Measurements from ENCODE around the gene FAM110D. TPM values are rescaled to one million over a fixed set of nuclear protein-coding genes. Genes with fewer than 3 reads are reported as not detected.
A peak's percentile ranks its signal among the peaks of the same experiment; 100 is the strongest.

Gene FAM110D
- total RNA-seq, 2 donors from 2014 or later, result 3.1 to 4.6 TPM

DNA sequence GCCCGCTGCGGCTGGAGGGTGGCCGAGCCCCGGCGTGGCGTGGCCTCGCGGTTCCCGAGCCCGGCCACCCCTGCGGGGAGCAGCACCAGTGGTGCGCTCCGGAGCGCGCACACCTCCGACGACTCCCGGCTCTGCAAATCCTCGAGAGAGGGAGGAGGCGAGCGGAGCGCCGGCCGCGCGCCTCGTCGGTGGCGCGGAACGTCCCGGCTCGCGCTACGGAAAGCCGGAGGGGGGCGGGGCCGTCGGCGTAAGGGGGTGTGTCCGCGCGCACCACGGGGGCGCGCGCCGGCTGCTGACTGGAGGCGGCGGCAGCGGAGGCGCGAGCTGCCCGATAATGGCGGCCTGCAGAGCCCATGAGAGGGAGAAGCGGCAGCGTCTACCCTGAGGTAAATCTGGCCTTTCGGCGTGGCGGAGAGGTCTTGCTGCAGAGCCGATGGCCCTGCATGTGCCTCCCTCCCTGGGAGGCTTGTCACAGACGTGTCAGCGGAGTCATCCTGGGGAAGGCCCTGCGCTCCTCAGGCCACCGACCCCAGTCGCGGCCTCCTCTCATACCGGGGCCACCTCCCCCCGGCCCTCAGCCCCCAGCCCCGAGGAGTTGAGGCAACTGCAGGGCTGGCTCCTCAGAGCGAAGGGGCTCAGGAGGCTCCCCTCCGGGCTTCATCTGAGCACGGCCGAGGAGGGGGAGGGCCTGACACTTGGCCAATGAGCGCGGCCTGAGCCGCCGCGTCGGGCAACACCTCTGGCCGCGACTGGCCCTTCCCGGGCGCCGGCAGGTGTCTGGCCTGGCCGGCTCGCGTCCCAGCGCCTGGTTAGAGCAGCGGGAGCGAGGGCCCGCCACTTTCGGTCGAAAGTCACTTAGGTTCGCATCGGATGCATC is 47.1 kb upstream of the FAM110D start, which contains the start of gene PDIK1L:
TSS of gene PDIK1L (plus strand) at position 295 of the 877 bp plus-strand sequence. CDS start 2,485 bp downstream, outside the sequence.
- no peaks in the 10 kb centered on the region for H3K9me3 ChIP-seq
- H3K4me1 ChIP-seq, result peaks cover 51% of the 10 kb centered on the region
- H3K27ac ChIP-seq, result peak within 1 kb of the TSS; percentile 98 to 100 (median 98)
- intact Hi-C loops (cut with DNase I), result no loop called here
- no peaks in the 10 kb centered on the region for H3K36me3 ChIP-seq (replicated peaks in 1 of 2; ENCODE audit: insufficient read depth in 1 of 2, low read depth in 2 of 2)
- TF ChIP-seq, protein P1, sequence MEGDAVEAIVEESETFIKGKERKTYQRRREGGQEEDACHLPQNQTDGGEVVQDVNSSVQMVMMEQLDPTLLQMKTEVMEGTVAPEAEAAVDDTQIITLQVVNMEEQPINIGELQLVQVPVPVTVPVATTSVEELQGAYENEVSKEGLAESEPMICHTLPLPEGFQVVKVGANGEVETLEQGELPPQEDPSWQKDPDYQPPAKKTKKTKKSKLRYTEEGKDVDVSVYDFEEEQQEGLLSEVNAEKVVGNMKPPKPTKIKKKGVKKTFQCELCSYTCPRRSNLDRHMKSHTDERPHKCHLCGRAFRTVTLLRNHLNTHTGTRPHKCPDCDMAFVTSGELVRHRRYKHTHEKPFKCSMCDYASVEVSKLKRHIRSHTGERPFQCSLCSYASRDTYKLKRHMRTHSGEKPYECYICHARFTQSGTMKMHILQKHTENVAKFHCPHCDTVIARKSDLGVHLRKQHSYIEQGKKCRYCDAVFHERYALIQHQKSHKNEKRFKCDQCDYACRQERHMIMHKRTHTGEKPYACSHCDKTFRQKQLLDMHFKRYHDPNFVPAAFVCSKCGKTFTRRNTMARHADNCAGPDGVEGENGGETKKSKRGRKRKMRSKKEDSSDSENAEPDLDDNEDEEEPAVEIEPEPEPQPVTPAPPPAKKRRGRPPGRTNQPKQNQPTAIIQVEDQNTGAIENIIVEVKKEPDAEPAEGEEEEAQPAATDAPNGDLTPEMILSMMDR (IDR thresholded peaks at IDR 0.05), result peak in 1 of 7 experiments; percentile 31
- TF ChIP-seq POLR2A (IDR thresholded peaks at IDR 0.05), result peak; percentile 86 to 92 (median 92)
- DNase-seq (peak; percentile 94 to 95 (median 95)), ATAC-seq (peak; percentile 79)
- WGBS, 2 donors, result 0 to 1% methylated on average over 5 to 84 of the region's 96 CpGs
- H3K27me3 ChIP-seq, result no peaks in the 10 kb centered on the region
- peak within 1 kb of the TSS; percentile 84 to 85 for H3K4me3 ChIP-seq

DNA sequence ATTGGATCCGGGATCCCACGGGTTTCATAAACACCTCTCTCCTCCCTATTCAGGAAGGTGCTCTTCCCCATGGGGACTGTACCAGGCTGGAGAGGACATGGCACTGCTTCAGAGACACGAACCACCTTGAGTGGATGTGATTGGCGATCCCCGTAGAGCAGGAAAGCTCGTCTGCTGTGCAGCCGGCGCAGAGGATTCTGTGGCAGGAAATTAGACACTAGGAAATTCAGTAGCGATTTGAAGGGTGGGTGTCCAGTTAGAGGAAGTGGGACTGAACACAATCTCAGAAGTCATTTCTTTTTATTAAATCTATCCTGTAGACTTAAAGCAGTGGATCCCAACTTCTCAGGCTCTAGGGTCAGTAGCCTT is 46.5 kb upstream of the FAM110D start:
- Histone ChIP-seq H3K4me3 (peak overlapping the region in 1 of 2 donors; percentile 84), H3K4me1 (peaks cover 57% of the 10 kb centered on the region), H3K27ac (peak overlapping the region; percentile 98 to 100 (median 98)), H3K9me3 (no peaks in the 10 kb centered on the region), H3K36me3 (replicated peaks in 1 of 2; ENCODE audit: insufficient read depth in 1 of 2, low read depth in 2 of 2) (no peaks in the 10 kb centered on the region), H3K27me3 (no peaks in the 10 kb centered on the region)
- no peak for TF ChIP-seq POLR2A (IDR thresholded peaks at IDR 0.05)
- TF ChIP-seq, protein P1 (IDR thresholded peaks at IDR 0.05), result no peak
- intact Hi-C loops (cut with DNase I), result no loop called here
- ATAC-seq (peak; percentile 2), DNase-seq (no peak)
- WGBS, 2 donors, result 0 to 2% methylated on average over 6 to 9 of the region's 9 CpGs

DNA sequence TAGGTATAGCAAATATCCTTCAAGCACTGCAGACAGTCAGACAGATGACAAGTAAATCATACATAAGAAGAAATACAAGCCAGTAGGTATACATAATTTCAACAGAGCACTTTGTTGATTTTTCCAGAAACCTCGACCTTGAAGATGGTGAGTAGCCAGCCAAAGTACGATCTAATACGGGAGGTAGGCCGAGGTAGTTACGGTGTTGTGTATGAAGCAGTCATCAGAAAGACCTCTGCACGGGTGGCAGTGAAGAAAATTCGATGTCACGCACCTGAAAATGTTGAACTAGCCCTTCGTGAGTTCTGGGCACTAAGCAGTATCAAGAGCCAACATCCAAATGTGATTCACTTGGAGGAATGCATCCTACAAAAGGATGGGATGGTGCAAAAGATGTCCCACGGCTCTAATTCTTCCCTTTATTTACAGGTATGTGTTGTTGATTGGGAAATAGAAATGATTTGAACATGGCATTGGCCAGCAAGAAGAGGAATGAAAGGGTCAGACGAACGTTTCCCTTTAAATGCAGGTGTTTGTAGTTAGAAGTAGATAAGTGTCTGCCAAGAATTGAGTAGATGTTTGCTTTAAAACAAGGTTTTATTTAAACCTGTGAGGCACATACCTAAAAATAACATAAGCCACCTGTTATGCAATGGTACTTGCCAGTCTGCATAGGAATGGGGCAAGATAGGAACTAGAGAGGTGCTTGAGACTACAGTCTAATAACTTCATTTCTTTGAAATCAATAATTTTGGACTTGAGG is 44.5 kb upstream of the FAM110D start:
- Histone ChIP-seq H3K27ac (peak overlapping the region; percentile 85 to 100 (median 98)), H3K4me3 (no peak overlapping the region), H3K4me1 (peaks cover 72% of the 10 kb centered on the region), H3K36me3 (replicated peaks in 1 of 2; ENCODE audit: insufficient read depth in 1 of 2, low read depth in 2 of 2) (no peaks in the 10 kb centered on the region), H3K27me3 (no peaks in the 10 kb centered on the region), H3K9me3 (no peaks in the 10 kb centered on the region)
- peak in 2 of 3 donors; percentile 43 to 58 for TF ChIP-seq POLR2A (IDR thresholded peaks at IDR 0.05)
- TF ChIP-seq, protein P1 (IDR thresholded peaks at IDR 0.05), result peak in 1 of 7 experiments; percentile 8
- ATAC-seq, result peak; percentile 49
- intact Hi-C loops (cut with DNase I), result no loop called here
- WGBS, 2 donors, result 29 to 37% methylated on average over 12 of the region's 12 CpGs
- peak; percentile 36 to 74 (median 58) for DNase-seq

DNA sequence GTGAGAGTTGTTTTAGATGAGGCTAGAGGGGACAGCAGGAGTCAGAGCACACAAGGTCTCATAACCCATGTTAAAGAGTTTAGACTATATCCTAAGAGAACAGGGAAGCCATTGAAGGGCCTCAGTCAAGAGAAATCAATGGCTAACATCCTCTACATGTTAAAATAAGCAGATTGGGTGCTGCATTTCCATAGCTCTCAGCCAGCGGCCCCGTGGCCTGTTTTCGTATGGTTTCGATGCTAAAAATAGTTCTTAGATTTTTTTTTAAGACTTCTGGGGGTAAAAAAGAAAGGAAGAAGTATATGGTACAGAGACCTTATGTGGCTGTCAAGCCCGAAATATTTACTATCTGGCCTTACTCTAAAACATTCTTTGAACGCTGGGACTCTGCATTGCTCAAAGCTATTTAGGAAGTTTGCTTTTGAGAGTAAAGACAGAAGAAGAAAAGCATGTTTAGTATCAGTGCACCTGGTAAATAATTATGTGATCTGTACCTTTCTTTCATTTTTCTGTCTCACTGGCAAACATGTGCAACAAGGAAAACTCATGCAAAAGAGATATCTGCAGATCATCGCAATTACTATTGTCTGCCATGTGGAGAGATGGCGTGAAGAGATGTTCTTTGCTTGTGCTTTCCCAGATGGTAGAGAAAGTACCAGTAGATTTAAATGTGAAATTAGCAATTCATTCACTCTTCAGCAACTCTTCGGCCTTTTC is 38.8 kb upstream of the FAM110D start:
- DNase-seq (no peak), ATAC-seq (no peak)
- Histone ChIP-seq H3K27me3 (no peaks in the 10 kb centered on the region), H3K4me3 (no peak overlapping the region), H3K9me3 (no peaks in the 10 kb centered on the region), H3K4me1 (peaks cover 92% of the 10 kb centered on the region), H3K36me3 (replicated peaks in 1 of 2; ENCODE audit: insufficient read depth in 1 of 2, low read depth in 2 of 2) (no peaks in the 10 kb centered on the region), H3K27ac (peak overlapping the region in 2 of 4 donors; percentile 19 to 34)
- TF ChIP-seq, protein P1 (IDR thresholded peaks at IDR 0.05), result no peak
- TF ChIP-seq POLR2A (IDR thresholded peaks at IDR 0.05), result no peak
- WGBS, 2 donors, result 69 to 81% methylated on average over 8 to 9 of the region's 9 CpGs
- intact Hi-C loops (cut with DNase I), result no loop called here
